Smooth muscle cell of the brain vasculature (primary cell): ENCODE results near the gene VWA8.
A peak's percentile ranks its signal among the peaks of the same experiment; 100 is the strongest.
"Not testable (repeated sequence)": the region's sequence is repeated elsewhere in the genome, so short reads cannot be mapped to it uniquely, and the experiment has no call there.

Experiments
- DNase-seq: peaks from one replicate; pipeline ENCODE4 v3.0.0-alpha.2; 2012; ENCODE audit warnings: low read depth, low spot score

VWA8 gene

DNA sequence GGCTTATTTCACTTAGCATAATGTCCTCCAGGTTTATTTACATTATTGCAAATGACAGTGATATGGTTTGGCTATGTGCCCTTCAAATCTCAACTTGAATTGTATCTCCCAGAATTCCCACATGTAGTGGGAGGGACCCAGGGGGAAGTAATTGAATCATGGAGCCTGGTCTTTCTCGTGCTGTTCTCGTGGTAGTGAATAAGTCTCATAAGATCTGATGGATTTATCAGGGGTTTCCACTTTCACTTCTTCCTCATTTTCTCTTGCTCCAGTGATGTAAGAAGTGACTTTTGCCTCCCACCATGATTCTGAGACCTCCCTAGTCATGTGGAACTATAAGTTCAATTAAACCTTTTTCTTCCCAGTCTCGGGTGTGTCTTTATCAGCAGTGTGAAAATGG is 109.6 kb downstream of the VWA8 start:
- DNase-seq = no peak

GRCh38 chr13:41848435-41849255 is 112.3 kb downstream of the VWA8 start:
- DNase-seq = no peak

DNA sequence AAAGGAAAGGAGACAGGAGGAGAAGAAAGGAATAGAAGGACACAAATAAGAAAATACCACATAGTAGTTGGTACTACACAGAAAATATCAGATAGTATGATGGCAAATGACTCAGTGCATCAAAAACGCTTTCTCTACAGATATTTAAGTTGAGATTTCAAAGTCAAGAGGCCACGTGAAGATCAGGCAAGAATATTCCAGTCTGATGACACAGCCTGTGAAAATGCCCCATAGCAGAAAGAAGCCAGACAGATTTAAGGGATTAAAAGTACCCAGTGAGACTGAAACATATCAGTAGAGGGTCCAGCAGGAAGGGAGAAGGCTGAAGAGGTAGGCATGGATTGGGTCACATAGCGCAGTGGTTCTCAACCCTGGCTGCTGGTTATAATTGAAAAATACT is 113.7 kb downstream of the VWA8 start:
- no peak for DNase-seq

DNA sequence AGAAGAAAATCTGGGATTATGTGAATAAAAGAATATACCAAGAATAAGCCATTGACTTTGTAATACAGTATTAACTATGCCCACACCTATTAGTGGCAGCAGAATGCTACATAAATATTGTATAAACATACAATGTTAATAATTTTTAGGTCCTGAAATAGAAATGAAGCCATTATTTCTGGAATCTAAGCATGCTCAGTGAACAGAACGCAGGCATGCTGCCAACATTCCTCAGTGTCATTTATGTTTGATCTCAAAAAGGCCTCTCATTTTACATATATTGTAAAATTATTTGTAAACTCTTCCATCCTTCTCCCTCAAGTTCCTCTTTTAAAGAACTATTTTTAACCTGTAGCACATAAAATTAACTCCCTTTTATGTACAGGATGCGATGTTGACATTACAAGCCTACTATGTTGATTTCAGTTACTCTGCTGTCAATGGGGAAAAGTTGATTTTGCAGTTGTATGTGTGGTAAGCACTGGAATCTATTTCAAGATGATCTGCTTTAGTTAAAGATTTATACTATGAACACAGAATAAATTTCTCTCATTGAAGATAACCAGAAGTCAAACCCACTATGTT is 118.8 kb downstream of the VWA8 start:
- no peak for DNase-seq

GRCh38 chr13:41837629-41838028 is 123.3 kb downstream of the VWA8 start:
- DNase-seq = no peak

DNA sequence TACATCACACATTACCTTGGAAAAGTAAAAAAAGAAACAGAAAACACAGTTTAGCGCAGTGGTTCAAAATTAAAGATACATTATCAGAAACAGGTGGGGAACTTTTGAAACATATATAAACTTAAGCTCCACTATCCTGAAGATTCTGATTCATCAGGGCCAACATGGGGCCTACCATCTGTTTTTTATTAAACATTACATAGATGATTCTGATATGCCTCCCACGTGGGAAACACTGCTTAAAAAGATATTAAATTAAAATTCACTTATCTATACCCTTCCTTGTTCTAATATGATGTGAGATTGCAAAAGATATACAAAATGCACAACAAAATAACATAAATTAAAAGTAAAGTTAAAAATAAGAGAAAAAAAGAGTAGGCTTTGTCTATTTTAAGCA is 125.0 kb downstream of the VWA8 start:
- no peak for DNase-seq

GRCh38 chr13:41834697-41835096 is 126.2 kb downstream of the VWA8 start:
- DNase-seq = not testable (repeated sequence)

DNA sequence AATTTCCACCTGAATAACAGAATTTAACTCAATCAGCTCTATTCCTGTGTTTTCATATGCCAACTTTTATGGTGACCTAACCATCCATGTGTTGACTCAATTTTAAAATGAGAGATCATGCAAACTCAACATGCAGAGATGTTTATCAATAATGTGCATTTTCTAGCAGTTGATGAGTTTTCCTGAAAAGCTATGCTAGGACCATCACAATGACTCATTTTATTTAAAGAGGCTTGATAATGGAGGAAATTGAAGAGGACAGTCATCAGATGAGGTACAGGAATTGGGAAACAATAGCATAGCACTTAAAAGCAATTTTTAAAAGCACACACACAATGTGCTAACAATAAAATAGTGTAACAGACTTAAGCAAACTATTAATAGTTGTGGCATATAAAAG is 127.1 kb downstream of the VWA8 start:
- DNase-seq = no peak

DNA sequence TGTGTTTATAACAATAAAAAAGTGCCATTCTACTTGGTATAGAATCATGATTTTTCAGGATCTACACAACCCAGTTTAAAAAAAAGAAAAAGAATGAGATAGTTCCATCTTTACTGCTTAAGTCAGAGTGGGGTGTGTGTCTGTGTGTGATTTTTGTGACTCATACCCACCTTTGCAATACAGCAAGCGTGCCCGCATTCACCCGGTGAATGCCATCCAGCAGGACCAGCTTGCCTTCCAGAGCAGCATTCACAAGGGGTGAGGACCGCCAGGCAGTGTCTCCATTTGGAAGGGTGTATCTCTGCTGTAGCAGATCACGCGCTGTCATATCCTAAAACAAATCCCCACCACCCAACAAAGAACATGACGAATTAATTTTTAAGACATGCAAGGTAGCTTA is 127.7 kb downstream of the VWA8 start:
- DNase-seq = no peak

- peak; percentile 87 for DNase-seq
These were observed 133.2 kb downstream of the VWA8 start for GRCh38 chr13:41827507-41828213.

GRCh38 chr13:41825691-41826090 is 135.2 kb downstream of the VWA8 start:
- no peak for DNase-seq

DNA sequence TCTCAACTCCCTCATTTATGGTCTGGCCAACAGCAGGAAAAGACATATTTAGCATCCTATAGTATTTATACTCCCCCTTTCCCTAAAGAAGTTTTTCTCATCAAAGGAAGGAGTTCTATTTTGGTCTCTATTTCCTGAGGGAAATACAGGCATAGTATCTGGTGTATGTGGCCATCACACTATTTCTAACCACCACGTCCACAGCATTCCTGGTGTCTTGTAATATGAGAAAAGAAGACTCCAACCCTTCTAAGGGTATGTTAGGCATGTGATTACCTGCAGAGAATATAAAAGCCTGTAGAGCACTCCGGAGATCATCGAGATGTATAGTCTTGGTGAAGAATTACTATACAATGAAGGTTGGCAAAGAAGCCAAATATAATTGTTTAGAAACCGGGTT is 137.4 kb downstream of the VWA8 start:
- no peak for DNase-seq

DNA sequence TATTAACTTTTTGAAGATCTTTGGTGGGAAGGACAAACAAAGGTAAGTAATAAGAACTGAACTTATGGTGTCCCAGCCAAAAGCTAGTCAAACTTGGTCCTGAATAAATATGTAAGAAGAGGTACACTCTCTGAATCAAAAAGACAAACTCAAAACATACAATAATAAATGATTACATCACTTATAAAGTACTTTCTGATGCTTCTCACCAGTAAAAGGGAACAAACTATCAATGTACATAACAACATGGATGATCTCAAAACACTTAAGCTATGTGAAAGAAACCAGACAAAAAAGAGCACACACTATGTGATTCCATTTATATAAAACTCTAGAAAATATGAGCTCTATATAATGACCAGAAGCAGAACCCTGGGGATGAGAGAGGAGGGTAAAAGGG is 138.3 kb downstream of the VWA8 start:
- DNase-seq = no peak

DNA sequence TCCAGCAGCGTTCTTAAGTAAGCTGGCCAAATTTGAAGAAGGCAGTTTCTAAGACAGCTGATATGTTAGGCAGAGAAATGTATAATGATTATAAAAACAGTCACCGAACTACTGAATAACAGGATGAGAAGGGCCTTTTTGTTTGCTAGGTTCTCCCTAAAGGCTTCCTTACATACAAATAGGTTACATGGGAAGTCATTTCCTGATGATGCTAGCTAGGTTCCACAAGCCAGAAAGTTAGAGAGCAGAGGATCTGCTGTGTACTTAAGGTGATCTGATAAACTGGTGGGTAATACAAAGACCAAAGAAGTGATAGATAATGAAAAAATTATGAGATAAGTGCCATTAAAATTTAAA is 139.7 kb downstream of the VWA8 start:
- no peak for DNase-seq

DNA sequence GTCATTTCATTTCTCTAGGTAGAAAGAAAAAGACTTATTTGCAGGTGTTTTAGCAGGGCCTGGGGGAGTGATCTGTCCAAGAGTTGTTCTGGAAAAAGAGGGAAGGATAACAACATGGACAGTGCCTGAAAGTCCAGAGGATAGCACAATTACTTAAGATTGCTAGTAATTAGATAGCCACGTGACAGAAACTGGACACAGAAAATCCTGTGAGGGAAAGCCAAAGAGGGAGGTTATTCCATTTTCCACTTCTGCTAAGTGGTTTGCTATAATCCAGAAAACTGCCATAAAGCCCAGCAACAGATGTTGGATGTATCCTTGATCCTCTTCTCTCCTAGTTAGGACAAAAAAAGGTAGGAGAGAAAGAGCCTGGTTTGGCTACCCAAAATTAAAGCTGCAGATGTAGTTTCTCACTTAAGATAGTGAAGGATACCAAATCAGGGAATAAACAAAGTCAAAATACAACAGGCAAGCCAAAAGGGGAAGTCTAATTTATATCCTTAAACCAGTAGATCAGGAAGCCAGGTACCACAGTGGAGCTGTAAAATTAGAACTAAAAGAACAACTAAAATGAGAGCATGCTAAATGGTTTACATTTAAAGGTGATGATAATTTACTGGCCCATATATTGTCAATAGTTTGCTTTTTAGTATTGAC is 140.2 kb downstream of the VWA8 start:
- no peak for DNase-seq

DNA sequence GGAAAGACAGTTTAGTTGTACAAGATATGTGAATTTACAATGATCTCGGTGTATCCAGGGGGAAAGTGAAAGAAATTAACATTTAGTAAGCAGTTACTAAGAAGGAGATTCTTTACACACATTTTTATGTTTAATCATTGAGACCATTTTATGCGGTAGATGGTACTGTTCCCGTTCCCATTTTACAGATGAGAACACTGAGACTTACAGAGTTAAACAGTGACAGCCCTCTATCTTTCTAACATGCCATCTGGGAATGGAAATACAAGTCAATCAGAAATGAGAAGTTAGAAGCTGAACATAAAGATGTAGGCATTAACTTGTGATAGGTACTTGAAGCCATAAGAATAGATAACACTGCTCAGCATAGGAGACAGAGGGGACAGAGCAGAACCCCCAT is 144.9 kb downstream of the VWA8 start:
- DNase-seq = no peak

GRCh38 chr13:41813426-41813825 is 147.5 kb downstream of the VWA8 start:
- DNase-seq = no peak

DNA sequence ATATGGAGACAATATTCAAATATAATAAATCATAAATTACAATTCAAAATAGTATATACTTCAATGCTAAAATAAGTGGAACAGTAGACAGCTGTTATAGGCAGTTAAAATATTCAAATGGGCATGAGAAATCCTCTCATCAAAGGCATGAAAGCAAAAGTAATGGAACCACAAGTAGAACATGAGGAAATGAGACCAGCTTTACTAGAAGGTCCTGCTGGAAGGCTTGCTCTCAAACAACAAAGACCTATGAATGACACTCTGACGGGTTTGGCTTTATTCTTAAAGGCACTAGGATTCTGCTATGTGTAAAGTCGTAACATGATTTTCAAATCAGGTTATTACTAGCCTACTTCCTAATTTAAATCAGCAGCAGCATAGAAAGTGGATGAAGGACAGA is 148.1 kb downstream of the VWA8 start:
- no peak for DNase-seq

DNA sequence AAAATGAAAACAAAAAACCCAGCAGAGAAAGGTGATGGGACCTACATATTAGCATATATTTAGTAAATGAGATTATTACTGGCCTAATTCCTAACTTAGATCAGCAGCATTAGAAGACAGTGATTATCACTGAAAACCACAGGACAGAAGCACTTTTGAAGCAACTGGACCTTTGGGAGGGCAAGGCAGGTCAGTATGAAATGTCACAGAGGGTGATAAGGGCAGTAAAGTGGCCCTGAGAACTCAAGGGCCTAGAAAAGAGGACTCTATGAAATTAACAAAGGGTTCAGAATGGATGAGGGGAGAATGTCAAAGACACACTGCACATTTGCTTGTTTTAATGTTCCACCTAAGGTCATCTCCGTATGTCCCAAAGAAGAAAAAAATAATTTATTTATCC is 148.7 kb downstream of the VWA8 start:
- DNase-seq = no peak

DNA sequence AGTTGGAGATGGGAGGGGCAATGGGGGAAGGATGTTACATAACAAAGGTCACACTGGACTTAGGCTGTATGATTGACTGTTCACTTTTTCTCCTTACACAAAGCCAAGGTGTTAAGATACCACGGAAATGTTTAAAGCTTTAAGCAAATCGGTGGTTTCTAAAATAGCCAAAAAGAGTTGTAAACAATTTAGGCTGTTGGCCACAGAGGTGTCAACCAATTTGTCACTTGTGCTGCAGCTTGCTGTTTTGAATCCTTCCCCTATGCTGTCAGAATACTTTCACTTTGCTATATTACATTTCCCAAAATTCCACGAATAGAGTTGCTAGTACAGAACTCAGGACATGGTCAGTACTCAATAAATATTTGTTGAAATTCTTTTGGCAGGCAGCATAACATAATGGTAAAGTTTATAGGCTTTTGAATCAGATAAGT is 149.3 kb downstream of the VWA8 start:
- DNase-seq = no peak

DNA sequence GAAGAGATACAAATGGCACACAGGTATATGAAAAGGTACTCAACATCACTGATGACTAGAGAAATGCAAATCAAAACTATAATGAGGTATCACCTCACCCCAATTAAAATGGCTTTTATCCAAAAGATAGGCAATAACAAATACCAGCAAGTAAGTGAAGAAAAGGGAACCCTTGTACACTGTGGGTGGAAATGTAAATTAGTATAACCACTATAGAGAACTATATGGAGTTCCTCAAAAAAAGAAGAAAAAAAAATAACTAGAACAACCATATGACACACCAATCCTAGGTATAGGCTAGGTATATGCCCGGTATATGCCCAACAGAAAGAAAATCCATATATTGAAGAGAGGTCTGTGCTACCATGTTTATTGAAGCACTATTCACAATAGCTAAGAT is 150.9 kb downstream of the VWA8 start:
- DNase-seq = no peak

GRCh38 chr13:41803445-41803735 is 157.5 kb downstream of the VWA8 start:
- DNase-seq = not testable (repeated sequence)
